Measurements from ENCODE around the gene CRK. TPM values are rescaled to one million over a fixed set of nuclear protein-coding genes. Genes with fewer than 3 reads are reported as not detected.
A peak's percentile ranks its signal among the peaks of the same experiment; 100 is the strongest.
"Not testable (repeated sequence)": the region's sequence is repeated elsewhere in the genome, so short reads cannot be mapped to it uniquely, and the experiment has no call there.

Gene CRK
- total RNA-seq, 2 experiments from 2014 or later: 10.1 to 11.6 TPM

GRCh38 chr17:1398931-1399678 is 56.9 kb downstream of the CRK start:
- H3K27ac Mint-ChIP-seq: peak overlapping the region; percentile 100
- H3K27me3 Mint-ChIP-seq: no peaks in the 10 kb centered on the region
- intact Hi-C loops (cut with DNase I, micrococcal nuclease): loop anchor here (1.0 to 5.0 kb wide), 6 partner anchors 18 to 117 kb away; partner anchors contain the start of gene INPP5K (in 1 of the 2)
- CTCF ChIA-PET: interaction anchor here (1.8 kb wide), 1 partner anchor 33 kb away, joined by 9 read pairs; no protein-coding TSS in a partner anchor
- POLR2A ChIA-PET: interaction anchor here (0.5 to 1.4 kb wide), 4 partner anchors 11 to 187 kb away, joined by 3 to 7 read pairs (median 5); no protein-coding TSS in a partner anchor
- H3K9me3 Mint-ChIP-seq (ENCODE audit: low read depth): no peaks in the 10 kb centered on the region
- ATAC-seq (peak; percentile 22), DNase-seq (peak; percentile 45)
- peaks cover 33% of the 10 kb centered on the region for H3K4me1 Mint-ChIP-seq
- H3K4me3 Mint-ChIP-seq: peak overlapping the region; percentile 100
- peaks cover 40% of the 10 kb centered on the region for H3K36me3 Mint-ChIP-seq (ENCODE audit: low read depth)

DNA sequence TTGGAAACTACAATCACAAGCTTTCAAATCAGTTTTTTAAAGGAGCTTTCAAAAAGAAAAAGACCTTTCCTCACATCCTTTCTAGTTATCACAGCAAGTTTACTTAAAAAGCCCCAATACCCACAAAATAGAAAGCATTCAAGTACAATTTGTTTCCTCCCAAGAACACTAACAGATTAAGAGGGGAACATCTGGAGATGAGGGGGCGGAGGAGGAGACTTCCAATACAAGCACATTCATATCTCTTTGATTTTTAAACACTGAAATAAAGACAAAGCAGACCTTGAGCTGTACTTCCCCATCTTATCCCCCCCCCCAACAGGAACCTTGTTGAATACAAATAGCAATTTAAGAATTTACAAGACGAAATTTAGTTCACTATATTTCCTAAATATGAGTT is 58.0 kb downstream of the CRK start:
- Mint-ChIP-seq H3K9me3 (ENCODE audit: low read depth) (no peaks in the 10 kb centered on the region), H3K4me3 (peak overlapping the region; percentile 100), H3K27me3 (no peaks in the 10 kb centered on the region), H3K27ac (peak overlapping the region; percentile 100), H3K4me1 (peaks cover 44% of the 10 kb centered on the region), H3K36me3 (ENCODE audit: low read depth) (peaks cover 49% of the 10 kb centered on the region)
- no peak for ATAC-seq
- DNase-seq: no peak
- ChIA-PET POLR2A (interaction anchor here (0.7 to 2.0 kb wide), 2 partner anchors 19 to 65 kb away, joined by 4 to 5 read pairs; no protein-coding TSS in a partner anchor), CTCF (interaction anchor here (0.5 to 3.5 kb wide), 4 partner anchors 10 to 43 kb away, joined by 4 to 34 read pairs (median 6); no protein-coding TSS in a partner anchor)
- intact Hi-C loops (cut with DNase I, micrococcal nuclease): loop anchor here (2.0 to 5.0 kb wide), 5 partner anchors 17 to 57 kb away; no protein-coding TSS in a partner anchor

- not testable (repeated sequence) for H3K27me3 Mint-ChIP-seq; H3K9me3 Mint-ChIP-seq (ENCODE audit: low read depth); H3K27ac Mint-ChIP-seq; ATAC-seq; DNase-seq
- Mint-ChIP-seq H3K4me3 (peak overlapping the region; percentile 100), H3K4me1 (peaks cover 63% of the 10 kb centered on the region), H3K36me3 (ENCODE audit: low read depth) (peaks cover 53% of the 10 kb centered on the region)
- intact Hi-C loops (cut with DNase I, micrococcal nuclease): loop anchor here in 1 of 2 experiments (5.0 kb wide), 1 partner anchor 49 kb away; no protein-coding TSS in a partner anchor
- ChIA-PET CTCF (interaction anchor here (0.8 to 3.5 kb wide), 3 partner anchors 19 to 33 kb away, joined by 4 to 34 read pairs (median 6); no protein-coding TSS in a partner anchor), POLR2A (interaction anchor here (1.1 to 2.0 kb wide), 3 partner anchors 31 to 67 kb away, joined by 4 to 5 read pairs (median 4); no protein-coding TSS in a partner anchor)
These were observed 60.0 kb downstream of the CRK start for GRCh38 chr17:1395876-1396665.

GRCh38 chr17:1391577-1391976 is 64.5 kb downstream of the CRK start:
- Mint-ChIP-seq H3K27ac (no peak overlapping the region), H3K36me3 (ENCODE audit: low read depth) (peaks cover 36% of the 10 kb centered on the region), H3K9me3 (ENCODE audit: low read depth) (no peaks in the 10 kb centered on the region), H3K27me3 (no peaks in the 10 kb centered on the region), H3K4me3 (no peak overlapping the region), H3K4me1 (peaks cover 78% of the 10 kb centered on the region)
- intact Hi-C loops (cut with DNase I, micrococcal nuclease): no loop called here
- ATAC-seq (no peak), DNase-seq (no peak)
- ChIA-PET CTCF (interaction anchor here (0.6 to 5.5 kb wide), 9 partner anchors 10 to 124 kb away, joined by 3 to 68 read pairs (median 4); partner anchors contain the start of gene INPP5K), POLR2A (interaction anchor here (0.5 to 2.0 kb wide), 5 partner anchors 9 to 96 kb away, joined by 3 to 9 read pairs (median 4); no protein-coding TSS in a partner anchor)

GRCh38 chr17:1390432-1391367 is 65.3 kb downstream of the CRK start:
- Mint-ChIP-seq H3K4me3 (peak overlapping the region; percentile 9), H3K27ac (peak overlapping the region; percentile 87), H3K4me1 (peaks cover 81% of the 10 kb centered on the region), H3K27me3 (no peaks in the 10 kb centered on the region), H3K9me3 (ENCODE audit: low read depth) (no peaks in the 10 kb centered on the region), H3K36me3 (ENCODE audit: low read depth) (peaks cover 27% of the 10 kb centered on the region)
- ChIA-PET CTCF (interaction anchor here (0.6 to 5.5 kb wide), 9 partner anchors 11 to 125 kb away, joined by 3 to 68 read pairs (median 3); partner anchors contain the start of gene INPP5K), POLR2A (interaction anchor here (0.5 to 2.0 kb wide), 7 partner anchors 8 to 97 kb away, joined by 3 to 9 read pairs (median 4); partner anchors contain the start of gene YWHAE)
- DNase-seq: no peak
- peak; percentile 40 for ATAC-seq
- intact Hi-C loops (cut with DNase I, micrococcal nuclease): no loop called here

- H3K4me3 Mint-ChIP-seq; H3K27ac Mint-ChIP-seq; ATAC-seq; H3K9me3 Mint-ChIP-seq (ENCODE audit: low read depth); intact Hi-C loops (cut with DNase I, micrococcal nuclease); DNase-seq; H3K27me3 Mint-ChIP-seq: not testable (repeated sequence)
- ChIA-PET POLR2A (interaction anchor here (0.6 to 1.4 kb wide), 5 partner anchors 8 to 231 kb away, joined by 3 to 10 read pairs (median 5); no protein-coding TSS in a partner anchor), CTCF (interaction anchor here (1.2 to 3.2 kb wide), 4 partner anchors 10 to 23 kb away, joined by 3 to 18 read pairs (median 4); no protein-coding TSS in a partner anchor)
- Mint-ChIP-seq H3K36me3 (ENCODE audit: low read depth) (peaks cover 14% of the 10 kb centered on the region), H3K4me1 (peaks cover 68% of the 10 kb centered on the region)
These were observed 68.4 kb downstream of the CRK start for GRCh38 chr17:1387490-1388227.

DNA sequence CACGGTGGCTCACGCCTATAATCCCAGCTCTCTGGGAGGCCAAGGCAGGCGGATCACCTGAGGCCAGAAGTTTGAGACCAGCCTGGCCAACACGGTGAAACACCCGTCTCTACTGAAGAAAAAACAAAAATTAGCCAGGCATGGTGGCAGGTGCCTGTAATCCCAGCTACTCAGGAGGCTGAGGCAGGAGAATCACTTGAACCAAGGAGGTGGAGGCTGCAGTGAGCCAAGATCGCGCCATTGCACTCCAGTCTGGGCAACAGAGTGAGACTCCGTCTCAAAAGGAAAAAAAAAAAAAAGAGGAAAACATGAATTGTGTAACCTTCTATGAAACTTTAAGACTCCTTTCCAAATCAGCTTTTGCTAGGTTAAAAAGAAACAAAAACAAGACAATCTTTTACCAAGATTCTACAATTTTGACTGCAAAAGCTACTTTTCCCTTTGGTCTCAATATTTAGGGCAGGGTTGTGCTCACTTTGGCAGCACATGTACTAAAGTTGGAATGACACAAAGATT is 69.3 kb downstream of the CRK start:
- intact Hi-C loops (cut with DNase I, micrococcal nuclease); H3K27ac Mint-ChIP-seq: not testable (repeated sequence)

GRCh38 chr17:1386265-1386664 is 69.8 kb downstream of the CRK start:
- Mint-ChIP-seq H3K36me3 (ENCODE audit: low read depth) (peaks cover 10% of the 10 kb centered on the region), H3K4me3 (no peak overlapping the region), H3K9me3 (ENCODE audit: low read depth) (no peaks in the 10 kb centered on the region), H3K27ac (peak overlapping the region; percentile 25), H3K4me1 (peaks cover 64% of the 10 kb centered on the region), H3K27me3 (no peaks in the 10 kb centered on the region)
- DNase-seq (no peak), ATAC-seq (no peak)
- intact Hi-C loops (cut with DNase I, micrococcal nuclease): no loop called here
- POLR2A ChIA-PET: interaction anchor here (1.0 to 1.2 kb wide), 2 partner anchors 9 to 23 kb away, joined by 3 read pairs; no protein-coding TSS in a partner anchor
- CTCF ChIA-PET: interaction anchor here (0.8 to 3.2 kb wide), 5 partner anchors 12 to 24 kb away, joined by 3 to 18 read pairs (median 6); no protein-coding TSS in a partner anchor

More for the DNA sequence above, 69.3 kb downstream of the CRK start:
- H3K36me3 Mint-ChIP-seq (ENCODE audit: low read depth); H3K9me3 Mint-ChIP-seq (ENCODE audit: low read depth); H3K27me3 Mint-ChIP-seq; ATAC-seq; DNase-seq; H3K4me3 Mint-ChIP-seq: not testable (repeated sequence)
- H3K4me1 Mint-ChIP-seq: peaks cover 64% of the 10 kb centered on the region
- CTCF ChIA-PET: interaction anchor here (0.8 to 3.2 kb wide), 4 partner anchors 10 to 24 kb away, joined by 3 to 18 read pairs (median 4); no protein-coding TSS in a partner anchor
- POLR2A ChIA-PET: interaction anchor here (0.7 to 1.2 kb wide), 5 partner anchors 8 to 232 kb away, joined by 3 to 6 read pairs (median 3); no protein-coding TSS in a partner anchor

DNA sequence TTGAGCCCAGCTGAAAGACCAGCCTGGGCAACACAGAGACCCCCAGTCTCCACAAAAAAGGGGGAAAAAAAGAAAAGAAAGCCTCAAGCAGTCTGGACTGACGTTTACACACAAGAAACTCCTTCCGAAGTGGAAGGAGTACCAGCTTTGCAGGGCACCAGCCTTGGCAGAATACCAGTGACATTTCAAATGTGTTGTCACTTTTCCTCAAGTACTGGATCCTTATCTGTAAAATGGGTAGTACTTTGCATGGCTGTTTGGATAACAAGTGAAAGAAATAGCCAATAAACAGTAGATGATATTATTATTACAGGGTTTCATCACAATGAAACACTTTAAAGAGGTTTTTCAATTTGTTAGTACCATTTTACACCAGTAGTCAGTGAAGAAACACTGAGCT is 70.2 kb downstream of the CRK start:
- DNase-seq (no peak), ATAC-seq (no peak)
- Mint-ChIP-seq H3K27ac (peak overlapping the region; percentile 25), H3K9me3 (ENCODE audit: low read depth) (no peaks in the 10 kb centered on the region), H3K36me3 (ENCODE audit: low read depth) (peaks cover 10% of the 10 kb centered on the region), H3K27me3 (no peaks in the 10 kb centered on the region), H3K4me3 (no peak overlapping the region), H3K4me1 (peaks cover 64% of the 10 kb centered on the region)
- ChIA-PET CTCF (interaction anchor here (0.8 to 3.2 kb wide), 5 partner anchors 12 to 23 kb away, joined by 3 to 18 read pairs (median 6); no protein-coding TSS in a partner anchor), POLR2A (interaction anchor here (1.0 to 1.2 kb wide), 3 partner anchors 9 to 23 kb away, joined by 3 to 4 read pairs (median 3); no protein-coding TSS in a partner anchor)
- intact Hi-C loops (cut with DNase I, micrococcal nuclease): no loop called here

Data from activated CD4-positive, alpha-beta T cell treated with anti-CD3 and anti-CD28 coated beads for 36 hours (primary cell).